NCI-H2029 (cell line): ENCODE measurements around the gene DECR2.
"Not testable (repeated sequence)": the region's sequence is repeated elsewhere in the genome, so short reads cannot be mapped to it uniquely, and the experiment has no call there.

Experiments used
- DNase-seq: peaks from one replicate; lab custom pipeline; 2025; lab: John Stamatoyannopoulos, UW

Gene DECR2

GRCh38 chr16:401468-402348 is at the start of gene DECR2:
DECR2 (plus strand) TSS chr16:401885; CDS start chr16:401964, 79 bp downstream.
- peak; percentile 85 for DNase-seq

- peak; percentile 97 for DNase-seq
These were observed 48.9 kb upstream of the DECR2 start, which contains the start of gene AXIN1 for GRCh38 chr16:352547-353403. AXIN1 (minus strand) TSS chr16:352723; CDS start chr16:347025, 5,698 bp downstream.

GRCh38 chr16:353404-354290 is 48.0 kb upstream of the DECR2 start:
- no peak for DNase-seq

GRCh38 chr16:354291-354881 is 47.3 kb upstream of the DECR2 start:
- DNase-seq: no peak

GRCh38 chr16:354971-355461 is 46.7 kb upstream of the DECR2 start:
- DNase-seq: no peak

- no peak for DNase-seq
These were observed 44.9 kb upstream of the DECR2 start for GRCh38 chr16:356741-357140.

- no peak for DNase-seq
These were observed 42.5 kb upstream of the DECR2 start for GRCh38 chr16:359067-359763.

- no peak for DNase-seq
These were observed 41.6 kb upstream of the DECR2 start for GRCh38 chr16:359871-360697.

GRCh38 chr16:360698-361336 is 40.9 kb upstream of the DECR2 start:
- no peak for DNase-seq

GRCh38 chr16:361341-361871 is 40.3 kb upstream of the DECR2 start:
- no peak for DNase-seq

- peak; percentile 59 for DNase-seq
These were observed 39.6 kb upstream of the DECR2 start for GRCh38 chr16:361872-362701.

GRCh38 chr16:362702-362999 is 39.0 kb upstream of the DECR2 start:
- not testable (repeated sequence) for DNase-seq

GRCh38 chr16:363110-363765 is 38.4 kb upstream of the DECR2 start:
- no peak for DNase-seq

- no peak for DNase-seq
These were observed 37.8 kb upstream of the DECR2 start for GRCh38 chr16:363766-364490.

- DNase-seq: no peak
These were observed 36.8 kb upstream of the DECR2 start for GRCh38 chr16:364595-365491.

- DNase-seq: no peak
These were observed 35.2 kb upstream of the DECR2 start for GRCh38 chr16:366476-366875.
